ENCODE measurements around the gene ZDHHC22.

The ZDHHC22 gene

DNA sequence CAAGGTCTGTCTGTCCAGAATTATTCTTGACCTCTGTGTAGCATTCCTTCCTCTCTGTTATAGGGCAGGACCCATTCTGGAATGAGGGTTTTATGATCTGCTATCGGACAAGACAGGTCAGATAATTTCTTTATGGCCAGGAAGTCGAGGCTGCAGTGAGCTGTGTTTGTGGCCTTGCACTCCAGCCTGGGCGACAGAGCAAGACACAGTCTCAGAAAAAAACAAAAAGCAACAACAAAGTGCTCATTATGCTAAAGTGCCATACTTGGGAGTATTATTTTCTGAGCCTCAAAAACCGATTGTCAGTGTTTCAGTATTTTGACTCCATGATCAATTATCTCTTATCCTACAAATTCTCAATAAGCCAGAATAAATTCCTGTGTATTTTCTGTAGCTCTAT, 39.4 kb downstream of the ZDHHC22 start:
- no peak for DNase-seq

DNA sequence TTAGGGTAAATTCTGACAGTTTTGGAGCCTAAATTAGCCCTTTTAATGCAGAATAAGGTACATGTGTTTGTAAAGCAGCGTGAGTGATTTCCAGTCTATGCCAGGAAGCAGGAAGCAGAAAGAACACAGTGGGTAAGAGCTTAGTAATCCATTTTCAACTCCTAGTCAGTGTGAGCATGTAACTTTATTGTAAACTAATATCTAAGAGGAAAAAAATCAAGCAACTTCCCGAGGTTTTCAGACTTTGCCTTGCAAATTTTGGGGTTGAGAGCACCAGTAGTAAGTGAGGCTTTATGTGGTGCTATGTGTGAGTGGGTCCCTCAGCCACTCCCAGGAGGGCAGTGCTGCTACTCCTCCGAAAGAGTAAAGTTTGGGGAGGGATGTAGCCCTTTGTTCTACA, 40.6 kb downstream of the ZDHHC22 start:
- DNase-seq, result no peak

DNA sequence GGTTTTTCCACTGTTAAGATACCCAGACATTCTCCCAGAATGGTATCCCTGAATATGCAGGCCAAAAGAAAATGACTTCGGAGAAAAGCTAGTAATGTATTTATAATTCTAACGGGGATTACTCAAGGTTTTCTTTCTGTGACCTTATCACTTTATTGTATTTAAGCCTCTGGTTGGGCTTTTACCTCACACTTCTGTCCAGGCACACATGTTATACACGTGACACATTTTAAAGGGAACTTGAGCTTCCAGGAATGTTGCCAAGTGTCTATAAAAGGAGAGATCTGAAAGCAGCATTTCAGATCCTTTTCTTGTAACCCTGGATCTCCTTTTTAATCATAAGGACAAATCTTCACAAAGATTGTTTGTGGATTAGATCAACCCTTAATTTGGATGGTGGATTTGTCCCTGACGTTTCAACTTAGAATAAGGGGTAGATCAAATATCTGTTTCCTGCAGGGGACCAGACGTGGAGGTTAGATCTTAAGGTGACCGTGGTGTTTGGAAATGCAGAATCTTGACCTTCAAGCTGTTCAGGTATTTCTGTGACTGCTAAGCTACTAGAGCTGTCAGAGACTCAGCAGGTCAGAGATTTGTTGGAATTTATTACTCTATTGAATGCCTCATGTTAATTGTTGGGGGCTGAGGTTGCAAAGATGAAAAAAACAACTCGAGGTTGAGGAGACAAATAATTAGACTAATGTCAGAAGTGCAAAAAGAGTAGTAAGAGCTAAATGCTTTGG, 42.0 kb downstream of the ZDHHC22 start:
- DNase-seq, result no peak

DNA sequence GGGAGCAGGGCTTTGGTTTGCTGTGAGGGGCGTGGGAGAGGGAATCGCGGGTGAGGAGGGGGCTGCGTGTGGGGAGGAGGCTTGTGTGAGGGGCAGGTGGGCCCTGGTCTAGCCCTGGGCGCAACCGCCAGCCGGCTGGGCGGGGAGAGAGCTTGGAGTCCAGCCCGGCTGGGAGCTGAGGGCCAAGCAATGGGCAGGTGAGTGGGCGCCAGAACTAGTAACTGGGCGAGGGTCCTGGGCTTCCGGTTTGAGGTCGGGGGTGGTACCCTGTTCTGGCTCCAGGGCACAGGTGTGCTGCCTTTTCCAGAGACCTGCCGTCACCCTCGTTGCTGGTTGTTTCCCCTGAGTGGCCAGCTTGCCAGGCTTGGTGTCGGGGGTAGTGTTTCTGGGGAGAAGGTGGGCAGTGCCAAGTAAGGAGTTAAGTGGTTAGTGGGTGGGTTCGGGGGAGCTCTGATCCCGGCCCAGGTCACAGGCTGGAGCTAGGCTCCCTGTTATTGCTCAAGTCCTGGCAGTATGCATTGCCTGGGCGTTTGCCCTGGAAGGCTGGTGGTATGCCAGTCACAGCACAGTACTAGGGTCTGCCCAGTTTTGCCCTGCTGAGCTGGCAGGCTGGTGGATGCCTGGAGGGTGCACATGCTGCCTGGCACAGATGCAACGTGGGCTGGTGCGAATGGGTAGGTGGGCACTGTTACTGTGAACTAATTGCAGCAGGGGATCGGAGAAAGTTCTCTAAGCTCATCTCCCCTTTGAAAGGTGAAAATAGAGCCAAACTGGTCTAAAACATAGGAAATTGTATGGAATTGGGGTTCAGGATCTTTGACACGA, 42.9 kb downstream of the ZDHHC22 start:
- no peak for DNase-seq

DNA sequence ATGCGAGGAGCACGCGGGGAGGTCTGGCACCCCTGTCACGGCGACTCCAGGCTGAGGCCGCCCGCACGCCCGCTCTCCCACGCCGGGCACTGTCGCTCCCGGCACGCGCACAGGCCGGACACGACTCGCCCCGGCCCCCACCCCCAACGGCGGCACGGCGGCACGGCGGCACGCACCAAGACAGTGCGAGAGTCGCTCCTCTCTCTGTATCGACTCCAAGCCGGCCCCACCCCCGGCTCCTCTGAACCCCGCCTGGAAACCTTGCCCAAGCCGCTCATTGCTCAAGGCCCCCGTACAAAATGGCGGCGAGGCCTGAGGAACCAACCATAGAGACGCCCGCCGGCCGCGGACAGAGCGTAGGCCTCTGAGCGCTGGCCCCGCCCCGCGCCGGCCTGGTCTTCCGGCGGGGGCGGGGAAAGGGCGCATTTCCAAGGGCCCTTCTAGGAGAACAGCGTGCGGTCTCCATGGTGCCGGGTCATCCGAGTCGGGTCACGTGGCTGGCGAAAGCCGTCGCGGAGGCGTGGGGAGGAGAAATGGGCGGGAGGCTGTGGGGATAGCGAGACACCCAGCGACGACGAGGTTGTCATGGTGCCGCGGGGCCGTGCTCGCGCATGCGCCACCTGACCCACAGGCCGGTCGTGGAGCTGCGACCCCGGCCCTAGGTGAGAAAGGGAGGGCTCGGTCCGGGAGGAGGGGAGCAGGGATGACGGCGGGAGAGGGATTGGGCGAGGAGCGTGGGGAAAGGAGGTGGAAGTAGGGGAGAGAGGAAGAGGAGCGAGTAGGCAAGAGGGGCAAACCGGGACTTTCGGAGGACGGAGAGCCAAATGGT, 43.7 kb downstream of the ZDHHC22 start, which contains the start of gene CIPC:
Gene CIPC (plus strand): TSS at position 559 of the 829 bp plus-strand sequence. CDS start 7,451 bp downstream, outside the sequence.
- DNase-seq, result peak; percentile 99

DNA sequence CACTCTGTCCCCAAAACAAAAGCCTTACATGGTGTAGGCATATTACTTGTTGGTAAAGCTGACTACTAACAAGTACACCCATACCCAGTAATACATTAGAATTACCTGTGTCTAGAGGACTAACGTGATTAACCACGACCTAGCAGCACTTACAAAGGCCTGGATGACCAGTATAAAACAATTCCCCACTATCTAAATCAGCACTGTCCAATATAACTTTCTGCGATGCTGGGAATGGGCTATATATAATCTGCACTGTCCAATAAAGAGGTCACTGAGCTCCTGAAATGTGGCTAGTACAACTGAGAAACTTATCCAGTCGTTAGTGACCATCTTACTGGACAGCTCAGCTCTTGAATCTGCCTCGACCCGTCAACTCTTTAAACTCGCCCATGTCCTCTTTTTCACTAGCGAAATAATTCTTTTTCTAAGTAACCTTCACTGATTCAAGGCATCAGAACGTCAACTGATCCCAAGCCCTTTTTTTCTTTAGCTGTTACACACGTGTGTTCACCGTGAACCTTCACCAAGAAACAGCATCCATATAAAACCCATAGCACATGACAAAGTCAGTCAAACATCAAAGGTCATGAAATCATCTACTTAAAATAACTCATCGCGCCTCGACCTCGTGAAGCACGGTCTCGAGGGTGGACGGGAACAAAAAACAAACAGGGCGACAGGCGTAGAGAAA, 44.4 kb downstream of the ZDHHC22 start:
- no peak for DNase-seq

DNA sequence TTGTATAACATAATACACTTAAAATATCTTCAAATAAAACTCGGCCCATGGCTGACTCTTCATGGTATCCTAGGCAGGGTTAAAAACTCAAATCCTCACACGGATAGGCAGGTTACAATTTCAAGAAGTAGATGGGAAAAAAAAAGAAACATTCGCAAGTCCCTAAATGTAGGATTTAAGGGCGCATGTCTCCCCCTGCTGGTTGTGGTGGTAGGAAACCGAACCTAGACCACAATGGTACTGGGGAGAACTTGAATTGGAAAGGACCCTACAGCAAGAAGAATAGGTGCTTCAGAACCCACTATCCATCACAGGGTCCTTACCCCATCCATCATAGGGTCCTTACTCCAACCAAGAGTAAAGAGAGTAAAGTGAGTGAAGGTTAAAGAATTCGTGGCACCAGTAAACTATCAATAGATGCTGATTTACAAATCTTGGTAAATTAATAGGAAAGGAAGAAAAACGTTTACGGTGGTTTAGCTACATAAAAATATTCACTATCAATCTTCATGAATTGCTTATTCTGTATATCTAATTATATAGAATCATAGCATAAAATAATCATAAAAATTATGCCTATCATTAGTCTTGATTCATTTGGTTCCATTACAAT, 46.8 kb downstream of the ZDHHC22 start:
- DNase-seq, result peak; percentile 91

DNA sequence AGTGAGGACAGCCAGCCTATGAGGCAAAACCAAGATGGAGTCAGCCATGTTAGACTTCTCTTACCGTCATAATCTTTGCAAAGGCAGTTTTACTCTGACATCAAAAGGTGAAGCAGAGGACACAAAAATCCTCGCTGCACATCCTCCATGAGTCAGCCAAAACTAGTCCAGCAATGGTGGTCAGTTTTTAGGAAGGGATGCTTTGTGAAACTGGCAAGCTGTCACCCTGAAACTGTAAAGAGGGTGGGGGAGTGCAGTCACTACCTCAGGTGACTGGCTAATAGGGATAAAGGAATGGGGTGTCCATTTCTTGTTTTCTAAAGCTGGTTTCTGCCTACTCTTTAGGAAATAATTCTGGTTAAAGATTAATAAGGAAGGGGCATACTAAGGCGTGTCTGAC, 48.9 kb downstream of the ZDHHC22 start:
- no peak for DNase-seq

DNA sequence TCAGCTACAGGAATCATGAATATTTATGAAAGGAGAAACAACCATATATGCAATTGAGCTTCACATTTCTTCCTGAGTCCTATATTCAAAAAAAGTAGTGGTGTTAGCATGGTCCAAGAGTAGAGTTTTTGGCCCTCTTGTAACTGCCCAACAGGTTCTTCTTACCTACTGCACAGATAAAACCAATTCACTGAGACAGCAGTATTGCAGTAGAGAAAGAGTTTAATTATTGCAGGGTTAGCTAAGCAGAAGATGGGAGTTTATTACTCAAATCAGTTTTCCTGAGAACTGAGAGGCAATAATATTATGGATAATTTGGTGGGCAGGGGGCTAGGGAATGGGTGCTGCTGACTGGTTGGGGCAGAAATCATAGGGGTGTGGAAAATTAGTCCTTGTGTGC, 50.1 kb downstream of the ZDHHC22 start:
- no peak for DNase-seq

DNA sequence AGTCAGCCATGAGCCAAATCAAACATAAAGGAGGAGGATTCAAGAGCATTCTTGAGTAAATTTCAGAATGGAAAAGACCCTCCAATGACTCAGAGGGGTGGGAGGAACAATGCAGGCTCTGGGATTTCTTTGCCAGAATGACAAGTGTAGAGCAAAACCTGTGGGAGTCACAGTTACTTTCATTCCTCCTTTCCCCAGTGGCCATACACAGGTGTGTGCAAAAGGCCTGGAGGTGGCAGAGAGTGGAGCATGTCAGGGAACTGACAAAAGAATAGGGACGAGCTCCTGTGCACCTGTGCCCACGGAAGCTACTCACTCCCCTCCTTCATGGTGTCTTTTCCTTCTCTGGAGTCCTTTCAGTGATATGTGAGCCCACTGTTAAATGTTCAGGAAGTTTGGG, 52.9 kb downstream of the ZDHHC22 start:
- no peak for DNase-seq

DNA sequence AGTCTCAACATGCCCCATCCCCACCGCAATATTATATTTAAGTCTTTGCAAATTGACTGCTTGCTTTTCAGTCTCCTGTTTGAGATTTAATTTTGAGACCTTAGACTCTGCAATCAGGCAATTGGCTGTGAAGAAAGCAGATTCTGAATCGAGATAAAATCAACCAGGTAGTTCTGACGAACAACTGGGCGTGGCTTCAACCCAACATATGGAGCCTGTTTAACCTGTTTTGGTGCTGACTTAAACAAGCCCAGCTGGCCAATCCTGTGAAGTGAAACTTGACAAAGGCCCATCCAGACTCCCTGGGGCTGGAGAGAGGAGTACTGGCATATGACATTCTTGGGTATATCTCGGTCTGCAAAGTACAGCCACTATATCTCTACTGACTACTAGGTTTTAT, 53.4 kb downstream of the ZDHHC22 start:
- DNase-seq, result peak; percentile 75

DNA sequence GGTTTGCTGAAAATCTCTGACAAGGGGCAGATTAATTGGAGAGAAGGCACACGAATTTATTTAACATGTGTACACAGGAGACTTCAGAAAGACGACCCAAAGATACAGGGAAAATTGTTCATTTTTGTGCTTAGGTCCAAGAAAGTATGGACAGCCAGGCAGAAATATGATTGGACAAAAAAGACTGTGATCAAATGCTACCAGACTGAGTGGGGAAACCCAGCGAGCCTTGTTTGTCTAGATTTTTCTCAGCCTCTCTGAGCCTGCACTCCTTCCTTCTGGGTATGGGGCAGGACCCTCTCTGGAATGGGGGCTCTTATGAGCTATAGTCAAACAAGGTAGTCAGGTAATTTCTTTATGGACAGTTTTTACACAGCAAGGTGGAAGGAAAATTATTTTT, 54.0 kb downstream of the ZDHHC22 start:
- no peak for DNase-seq

DNA sequence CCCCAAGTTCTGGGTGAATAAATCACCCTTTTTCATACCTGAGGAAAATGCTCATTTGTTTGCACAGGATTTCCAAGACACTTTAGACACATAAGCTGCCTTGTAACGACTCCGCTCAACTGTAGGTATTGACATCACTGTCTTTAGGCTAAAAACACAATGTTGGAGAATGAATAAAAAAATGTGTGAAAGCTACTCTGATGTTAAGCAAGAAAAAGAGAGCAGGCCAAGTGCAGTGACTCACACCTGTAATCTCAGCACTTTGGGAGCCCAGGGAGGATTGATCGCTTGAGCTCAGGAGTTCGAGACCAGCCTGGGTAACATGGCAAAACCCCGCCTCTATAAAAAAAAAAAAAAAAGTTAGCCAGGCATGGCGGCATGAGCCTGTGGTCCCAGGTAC, 54.6 kb downstream of the ZDHHC22 start:
- no peak for DNase-seq

DNA sequence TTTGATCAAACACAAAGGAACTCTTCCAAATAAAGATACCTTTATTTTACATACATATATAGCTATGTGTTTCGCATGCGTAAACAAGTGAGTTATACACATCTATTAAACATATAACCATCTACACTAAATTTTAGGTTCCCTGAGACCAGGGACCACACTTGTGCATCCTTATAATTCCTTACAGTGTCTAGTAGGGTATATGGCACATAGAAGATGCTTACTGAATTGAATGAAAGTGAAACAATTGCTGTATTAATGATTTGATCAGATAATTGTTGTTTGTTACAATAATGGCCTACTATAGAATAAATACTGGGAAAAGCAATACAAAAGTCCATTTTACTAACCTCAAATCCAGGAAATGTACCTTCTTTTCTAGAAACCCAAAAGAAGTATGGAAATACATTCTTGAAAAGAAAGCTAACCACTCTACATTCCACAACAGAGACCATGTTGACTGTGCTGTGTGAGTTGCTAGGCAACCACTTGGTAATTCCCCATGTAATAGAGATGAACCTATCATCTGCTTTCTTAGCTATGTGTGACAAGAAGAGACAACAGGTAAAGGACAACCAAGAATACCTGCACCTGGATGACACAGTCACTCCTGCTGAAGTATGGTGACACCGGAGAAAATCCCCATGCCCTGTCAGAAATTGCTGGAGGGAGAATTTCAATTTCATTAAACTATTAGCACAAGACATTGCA, 55.4 kb downstream of the ZDHHC22 start:
- no peak for DNase-seq

DNA sequence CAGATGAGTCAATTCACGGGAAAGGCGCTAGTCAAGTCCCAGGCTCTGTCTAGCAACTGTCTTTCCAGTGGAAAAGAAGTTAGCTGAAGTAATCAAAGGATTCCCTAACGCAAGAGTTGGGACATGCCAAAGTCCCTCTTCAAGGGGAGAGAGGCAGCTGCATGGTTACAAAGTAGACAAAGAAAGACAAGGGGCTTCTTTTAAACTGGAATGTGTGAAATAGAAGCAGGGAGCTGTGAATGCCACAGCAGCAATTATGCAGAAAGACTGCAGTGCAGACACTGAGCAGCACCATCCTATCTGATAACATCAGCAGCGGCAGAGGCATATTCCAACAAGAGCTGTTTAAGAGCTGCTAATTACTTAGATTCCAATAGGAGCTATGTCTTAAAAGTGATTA, 56.1 kb downstream of the ZDHHC22 start:
- DNase-seq, result no peak

DNA sequence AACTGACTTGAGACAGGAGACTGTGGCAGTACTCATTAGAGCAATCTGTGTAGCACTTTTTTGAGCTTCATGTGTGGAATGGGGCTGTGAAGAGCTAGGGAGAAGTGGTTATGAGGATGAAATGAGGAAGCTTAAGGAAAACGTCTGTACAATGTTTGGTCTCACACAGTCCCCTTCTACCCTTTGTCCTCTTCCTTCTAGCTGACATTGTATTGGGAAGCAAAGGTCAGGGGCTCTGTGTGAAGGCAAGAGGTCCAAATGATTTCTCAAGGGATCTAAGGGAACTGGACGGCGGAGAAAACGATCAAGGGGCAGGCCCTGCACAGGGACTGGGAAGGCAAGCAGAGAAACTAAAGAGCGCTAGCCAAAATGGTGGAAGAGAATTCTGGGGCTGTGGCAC, 56.6 kb downstream of the ZDHHC22 start:
- no peak for DNase-seq

DNA sequence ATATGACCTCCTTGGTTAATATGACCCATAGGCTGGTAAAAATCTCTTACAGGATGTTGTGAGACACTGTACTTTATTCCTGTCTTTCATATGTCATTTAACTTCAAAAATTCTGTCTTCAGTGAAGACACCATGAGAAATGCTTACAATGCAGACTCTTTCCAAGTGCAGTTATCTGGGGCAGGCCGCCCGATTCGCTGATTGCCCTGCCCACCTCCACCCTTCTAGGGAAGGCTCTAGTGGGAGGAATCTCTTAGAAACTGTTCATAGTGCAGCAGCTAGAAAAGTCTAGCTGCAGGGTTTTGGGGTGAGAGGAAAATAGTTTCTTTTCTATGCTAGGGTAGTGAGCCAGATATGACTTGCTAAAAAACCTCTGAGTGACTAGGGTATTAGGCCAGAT, 58.5 kb downstream of the ZDHHC22 start:
- DNase-seq, result no peak

DNA sequence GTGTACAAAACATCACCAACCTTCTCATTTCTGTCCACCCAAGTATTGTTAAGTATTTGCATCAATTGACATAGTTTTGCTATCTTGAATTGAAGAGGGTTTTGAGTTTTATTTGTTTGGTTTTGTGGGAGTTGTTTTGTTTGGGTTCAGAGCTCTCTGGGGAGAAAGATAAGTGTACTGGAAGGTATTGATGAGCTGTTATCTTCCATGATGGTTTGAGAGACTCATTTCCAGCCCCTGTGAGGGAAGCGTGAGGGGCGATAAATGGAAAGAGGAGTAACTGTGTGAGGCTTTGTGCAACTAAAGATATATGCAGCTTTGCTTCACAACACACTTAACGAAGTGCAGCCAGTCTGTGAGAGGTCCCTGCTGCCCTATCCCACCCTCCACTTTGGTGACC, 59.2 kb downstream of the ZDHHC22 start:
- DNase-seq, result no peak

Measured in NCI-H1105 (cell line).